22Rv1 (cell line): ENCODE results near the gene ERMAP.
"Not testable (repeated sequence)": the region's sequence is repeated elsewhere in the genome, so short reads cannot be mapped to it uniquely, and the experiment has no call there.

Experiments used
- H3K27ac ChIP-seq: fragments of 450-650 bp; 2 replicates; pipeline ENCODE4 v1.5.1; 2017
- CTCF ChIP-seq: fragments of 450-650 bp; IDR thresholded peaks from 2 replicates; pipeline ENCODE4 v1.5.1; 2017; ENCODE audit warnings: mild to moderate bottlenecking
- ZFX ChIP-seq: fragments of 450-650 bp; IDR thresholded peaks from 2 replicates; pipeline ENCODE4 v1.6.1; 2017; ENCODE audit warnings: antibody characterized with exemption, borderline replicate concordance

The ERMAP gene

GRCh38 chr1:42861014-42861399, 44.1 kb downstream of the ERMAP start:
- no peak overlapping the region for H3K27ac ChIP-seq
- TF ChIP-seq ZFX (no peak), CTCF (no peak)

GRCh38 chr1:42866549-42866948, 49.6 kb downstream of the ERMAP start:
- H3K27ac ChIP-seq, result no peak overlapping the region
- no peak for TF ChIP-seq CTCF
- no peak for TF ChIP-seq ZFX

GRCh38 chr1:42868466-42868865, 51.5 kb downstream of the ERMAP start:
- H3K27ac ChIP-seq, result not testable (repeated sequence)

GRCh38 chr1:42869254-42869653, 52.3 kb downstream of the ERMAP start:
- H3K27ac ChIP-seq, result not testable (repeated sequence)

GRCh38 chr1:42869751-42870150, 52.8 kb downstream of the ERMAP start:
- not testable (repeated sequence) for H3K27ac ChIP-seq

GRCh38 chr1:42873108-42873507, 56.2 kb downstream of the ERMAP start:
- H3K27ac ChIP-seq, result not testable (repeated sequence)

- H3K27ac ChIP-seq, result no peak overlapping the region
- no peak for TF ChIP-seq ZFX
- TF ChIP-seq CTCF, result no peak
These were observed 56.7 kb downstream of the ERMAP start for GRCh38 chr1:42873670-42874069.

GRCh38 chr1:42876009-42876408, 59.1 kb downstream of the ERMAP start:
- H3K27ac ChIP-seq, result no peak overlapping the region
- TF ChIP-seq ZFX (no peak), CTCF (no peak)

GRCh38 chr1:42877380-42877779, 60.5 kb downstream of the ERMAP start:
- TF ChIP-seq CTCF, result no peak
- TF ChIP-seq ZFX, result no peak
- H3K27ac ChIP-seq, result no peak overlapping the region

- H3K27ac ChIP-seq, result no peak overlapping the region
- TF ChIP-seq CTCF (no peak), ZFX (no peak)
These were observed 63.5 kb downstream of the ERMAP start for GRCh38 chr1:42880384-42880783.
